ENCODE measurements around the gene WDR20.
"Not testable (repeated sequence)": the region's sequence is repeated elsewhere in the genome, so short reads cannot be mapped to it uniquely, and the experiment has no call there.

WDR20 gene

GRCh38 chr14:102134021-102134420, 5.7 kb upstream of the WDR20 start:
- not testable (repeated sequence) for DNase-seq (ENCODE audit: low read depth)

GRCh38 chr14:102134719-102135118, 5.0 kb upstream of the WDR20 start:
- DNase-seq (ENCODE audit: low read depth) = not testable (repeated sequence)

- not testable (repeated sequence) for DNase-seq (ENCODE audit: low read depth)
These were observed 4.2 kb upstream of the WDR20 start for GRCh38 chr14:102135456-102135855.

DNA sequence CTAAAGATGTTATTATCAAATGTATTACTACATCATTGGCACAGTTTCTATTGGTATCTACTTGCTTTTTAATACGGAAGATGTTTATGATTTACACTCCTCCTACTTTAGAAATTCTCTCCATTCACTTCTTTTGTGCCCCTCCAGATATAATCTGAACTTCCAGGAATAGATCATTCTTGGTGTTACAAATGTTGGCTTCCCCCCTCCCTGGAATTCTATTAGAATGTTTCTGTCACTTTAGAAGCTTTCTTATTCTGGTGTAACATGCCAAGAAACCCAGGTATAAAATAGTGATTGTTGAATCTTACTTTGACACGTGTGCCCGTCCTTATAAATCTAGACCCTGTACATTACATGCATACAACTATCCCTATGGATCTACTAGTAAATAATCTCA, 1.2 kb upstream of the WDR20 start:
- DNase-seq (ENCODE audit: low read depth) = no peak

DNA sequence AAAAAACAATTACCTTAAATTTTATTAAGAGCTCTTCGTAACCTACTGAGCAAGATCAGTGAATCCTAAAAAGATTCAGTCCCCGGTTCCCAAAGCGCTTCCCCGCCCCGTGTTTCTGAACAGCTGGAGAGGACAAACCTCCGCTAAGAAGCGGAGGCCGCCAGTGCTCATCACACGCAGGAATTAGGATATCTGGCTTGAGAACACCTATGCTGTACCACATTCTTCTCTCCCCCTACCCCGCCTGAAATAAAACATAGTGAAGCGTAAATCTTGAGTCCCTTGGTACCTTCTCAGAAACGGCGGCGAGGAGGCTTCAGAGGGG, 774 bp upstream of the WDR20 start:
- no peak for DNase-seq (ENCODE audit: low read depth)

GRCh38 chr14:102140027-102140749, 491 bp downstream of the WDR20 start:
- peak; percentile 61 for DNase-seq (ENCODE audit: low read depth)

DNA sequence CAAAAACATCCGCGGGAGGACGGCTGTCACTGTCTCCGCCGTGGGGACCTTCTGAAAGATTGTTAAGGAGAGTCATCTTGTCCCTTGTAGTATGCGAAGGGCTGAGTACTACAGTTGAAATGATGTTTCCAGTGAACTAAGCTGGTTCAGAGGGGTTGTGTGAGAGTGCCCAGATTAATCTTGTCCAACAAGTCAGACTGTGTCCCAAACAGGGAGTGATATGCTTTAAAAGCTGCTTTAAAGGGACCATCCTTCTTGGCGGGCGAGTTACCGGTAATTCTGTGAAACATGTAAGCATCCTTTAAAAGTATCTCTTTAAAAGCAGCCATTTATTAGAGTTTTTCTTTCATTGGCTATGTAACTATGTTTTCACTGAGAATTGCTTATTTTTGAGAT, 1.1 kb downstream of the WDR20 start:
- DNase-seq (ENCODE audit: low read depth) = peak; percentile 21

GRCh38 chr14:102141797-102142196, 2.1 kb downstream of the WDR20 start:
- DNase-seq (ENCODE audit: low read depth) = no peak

GRCh38 chr14:102144914-102145313, 5.2 kb downstream of the WDR20 start:
- no peak for DNase-seq (ENCODE audit: low read depth)

GRCh38 chr14:102145395-102145794, 5.7 kb downstream of the WDR20 start:
- DNase-seq (ENCODE audit: low read depth) = no peak

DNA sequence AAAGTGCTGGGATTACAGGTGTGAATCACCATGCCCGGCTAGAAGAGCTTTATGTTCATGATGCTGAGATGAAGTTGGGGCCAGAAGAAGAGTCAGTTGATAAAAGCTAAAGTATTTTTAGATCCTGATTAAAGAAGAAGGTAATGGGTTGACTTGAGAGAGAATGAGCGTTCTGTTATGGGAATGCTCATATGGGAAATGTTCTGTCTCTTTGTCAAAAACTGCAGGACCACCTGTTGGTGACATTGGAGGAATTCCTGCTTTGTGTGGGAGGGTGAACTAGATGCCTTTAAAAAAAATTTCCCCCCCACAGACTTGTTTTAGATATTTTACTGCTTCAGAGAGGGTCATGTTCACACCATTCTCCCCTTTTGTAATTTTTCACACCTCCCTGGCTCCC, 6.7 kb downstream of the WDR20 start:
- no peak for DNase-seq (ENCODE audit: low read depth)

- DNase-seq (ENCODE audit: low read depth) = no peak
These were observed 10.4 kb downstream of the WDR20 start for GRCh38 chr14:102150083-102150482.

- no peak for DNase-seq (ENCODE audit: low read depth)
These were observed 11.0 kb downstream of the WDR20 start for GRCh38 chr14:102150744-102151143.

DNA sequence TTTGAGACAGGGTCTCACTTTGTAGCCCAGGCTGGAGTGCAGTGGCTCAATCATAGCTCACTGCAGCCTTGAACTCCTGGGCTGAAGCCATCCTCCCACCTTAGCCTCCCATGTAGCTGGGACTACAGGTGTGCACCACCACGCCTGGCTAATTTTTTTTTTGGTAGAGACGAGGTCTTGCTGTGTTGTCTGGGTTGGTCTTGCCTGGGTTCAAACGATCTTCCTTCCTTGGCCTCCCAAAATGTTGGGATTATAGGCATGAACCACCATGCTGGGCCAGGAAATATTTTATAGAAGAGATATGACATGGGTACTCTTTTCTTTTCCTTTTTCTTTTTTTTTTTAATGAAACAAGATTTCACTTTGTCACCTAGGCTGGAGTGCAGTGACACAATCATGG, 11.7 kb downstream of the WDR20 start:
- DNase-seq (ENCODE audit: low read depth) = not testable (repeated sequence)

- no peak for DNase-seq (ENCODE audit: low read depth)
These were observed 14.4 kb downstream of the WDR20 start for GRCh38 chr14:102154121-102154520.

- peak; percentile 51 for DNase-seq (ENCODE audit: low read depth)
These were observed 15.3 kb downstream of the WDR20 start for GRCh38 chr14:102154821-102155549.

- no peak for DNase-seq (ENCODE audit: low read depth)
These were observed 17.6 kb downstream of the WDR20 start for GRCh38 chr14:102157346-102157745.

DNA sequence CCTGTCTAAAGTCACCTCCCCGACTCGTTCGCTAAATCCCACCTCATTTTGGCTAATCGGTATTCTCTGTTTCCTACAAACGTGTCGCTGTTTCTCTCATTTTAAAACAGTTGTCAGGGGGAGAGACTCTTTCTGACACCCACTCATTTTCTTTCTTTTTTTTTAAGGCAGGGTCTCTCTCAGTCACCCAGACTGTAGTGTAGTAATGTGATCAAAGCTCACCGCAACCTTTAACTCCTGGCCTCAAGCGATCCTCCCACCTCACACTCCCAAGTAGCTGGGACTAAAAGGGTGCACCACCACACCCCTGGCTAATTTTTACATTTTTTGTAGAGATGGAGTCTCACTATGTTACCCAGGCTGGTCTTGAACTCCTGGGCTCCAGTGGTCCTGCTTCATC, 19.1 kb downstream of the WDR20 start:
- no peak for DNase-seq (ENCODE audit: low read depth)

DNA sequence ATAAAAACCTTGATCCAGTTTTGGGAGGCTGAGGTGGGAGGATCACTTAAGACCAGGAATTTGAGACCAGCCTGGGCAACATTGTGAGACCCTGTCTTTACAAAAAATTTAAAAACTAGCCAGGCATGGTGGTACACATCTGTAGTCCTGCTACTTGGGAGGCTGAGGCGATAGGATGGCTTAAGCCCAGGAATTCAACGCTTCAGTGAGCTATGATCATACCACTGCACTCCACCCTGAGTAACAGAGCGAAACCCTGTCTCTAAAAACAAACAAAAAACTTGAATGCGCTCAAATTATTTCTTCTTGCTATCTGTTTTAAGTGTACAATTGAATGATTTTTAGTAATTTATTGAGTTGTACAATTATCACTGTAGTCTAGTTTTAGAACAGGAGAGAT, 20.1 kb downstream of the WDR20 start:
- no peak for DNase-seq (ENCODE audit: low read depth)

- no peak for DNase-seq (ENCODE audit: low read depth)
These were observed 22.8 kb downstream of the WDR20 start for GRCh38 chr14:102162487-102162886.

GRCh38 chr14:102164241-102164641, 24.5 kb downstream of the WDR20 start:
- peak; percentile 56 for DNase-seq (ENCODE audit: low read depth)

DNA sequence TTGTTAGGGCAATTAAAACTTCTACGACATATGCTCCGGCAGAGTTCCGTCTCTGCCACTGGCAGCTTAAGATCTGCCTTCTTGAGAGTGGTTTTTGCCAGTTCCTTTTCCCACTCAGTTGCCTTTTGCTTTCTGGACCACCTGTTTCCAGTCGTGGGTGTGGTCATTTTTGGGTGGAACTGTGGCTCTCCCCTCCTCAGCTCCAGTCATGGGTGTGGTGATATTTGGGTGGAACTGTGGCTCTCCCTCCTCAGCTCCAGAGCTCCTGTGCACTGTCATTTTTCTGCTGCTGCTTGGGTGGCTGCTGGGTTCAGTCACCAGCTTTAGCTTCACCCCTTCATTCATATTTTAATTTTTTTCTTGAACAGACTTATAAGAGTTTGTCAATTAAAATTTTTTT, 25.3 kb downstream of the WDR20 start:
- no peak for DNase-seq (ENCODE audit: low read depth)

DNA sequence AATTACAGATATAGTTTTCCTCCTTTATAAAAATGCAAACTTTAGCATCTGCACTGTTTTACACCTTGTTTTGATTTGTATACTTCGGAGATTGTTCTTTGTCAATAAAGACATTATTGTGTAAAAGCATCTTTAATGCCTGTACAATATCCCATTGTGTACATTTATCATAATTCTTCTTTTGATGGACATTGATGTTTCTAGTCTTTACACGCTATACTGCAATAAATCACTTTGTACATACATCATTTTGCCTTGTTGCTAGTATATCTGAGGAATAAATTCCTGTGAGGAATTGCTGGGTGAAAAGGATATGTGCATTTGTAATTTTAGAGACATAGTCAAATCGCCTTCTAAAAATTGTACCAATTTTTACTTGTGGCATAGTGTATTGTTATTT, 30.4 kb downstream of the WDR20 start:
- no peak for DNase-seq (ENCODE audit: low read depth)
